ENCODE measurements around the gene ZNF729. TPM values are rescaled to one million over a fixed set of nuclear protein-coding genes. Genes with fewer than 3 reads are reported as not detected.

The ZNF729 gene
- total RNA-seq, 1 experiment from 2014 or later = not detected

- Histone ChIP-seq H3K79me2 (ENCODE audit: insufficient read depth, low read length) (no peaks in the 10 kb centered on the region), H3K9ac (ENCODE audit: extremely low read depth, insufficient read length, low read length) (no peak overlapping the region), H3K14ac (ENCODE audit: insufficient read depth, low read length) (no peak overlapping the region), H4K91ac (ENCODE audit: insufficient read length, low read depth, low read length) (no peak overlapping the region), H2BK5ac (ENCODE audit: insufficient read length, low read length) (no peak overlapping the region), H3K4me2 (ENCODE audit: insufficient read depth, insufficient read length, low read length) (no peak overlapping the region), H3K79me1 (ENCODE audit: insufficient read depth, low read depth, low read length, poor library complexity, severe bottlenecking) (no peaks in the 10 kb centered on the region), H3K27me3 (ENCODE audit: insufficient read depth, low read length) (no peaks in the 10 kb centered on the region), H4K8ac (replicated peaks; ENCODE audit: insufficient read length, low read depth, low read length) (no peak overlapping the region), H3K56ac (ENCODE audit: insufficient read length, low read depth, low read length) (no peak overlapping the region), H2AK5ac (ENCODE audit: insufficient read length, low read length) (no peak overlapping the region), H3K23me2 (ENCODE audit: insufficient read length, low read depth, low read length, poor library complexity, severe bottlenecking) (no peaks in the 10 kb centered on the region), H4K5ac (ENCODE audit: insufficient read length, low read depth, low read length) (no peak overlapping the region), H4K20me1 (ENCODE audit: control insufficient read depth, insufficient read depth, insufficient read length) (no peaks in the 10 kb centered on the region), H2BK12ac (ENCODE audit: insufficient read length, low read depth, low read length) (no peak overlapping the region), H3T11ph (ENCODE audit: low read length) (no peak overlapping the region), H3K23ac (ENCODE audit: insufficient read length, low read depth, low read length) (no peak overlapping the region), H3K18ac (ENCODE audit: insufficient read length, low read depth, low read length) (no peak overlapping the region), H3K4me1 (ENCODE audit: insufficient read depth, low read length) (no peaks in the 10 kb centered on the region), H2AFZ (ENCODE audit: low read length) (no peak overlapping the region), H2BK20ac (ENCODE audit: low read depth, low read length, poor library complexity, severe bottlenecking) (no peak overlapping the region), H2BK15ac (ENCODE audit: low read depth, low read length) (no peak overlapping the region), H3K27ac (ENCODE audit: insufficient read length, low read depth, low read length) (no peak overlapping the region), H3K9me3 (ENCODE audit: control insufficient read depth, low read depth, low read length) (peaks cover 91% of the 10 kb centered on the region), H3K4ac (ENCODE audit: low read depth, low read length) (no peak overlapping the region), H2BK120ac (ENCODE audit: low read depth, low read length, poor library complexity, severe bottlenecking) (no peak overlapping the region)
- no CpG with 5 or more reads among the region's 2 CpGs for WGBS (ENCODE audit: extremely low coverage, insufficient read length, low lambda C conversion rate)
- DNase-seq = no peak
- TF ChIP-seq, protein P1, sequence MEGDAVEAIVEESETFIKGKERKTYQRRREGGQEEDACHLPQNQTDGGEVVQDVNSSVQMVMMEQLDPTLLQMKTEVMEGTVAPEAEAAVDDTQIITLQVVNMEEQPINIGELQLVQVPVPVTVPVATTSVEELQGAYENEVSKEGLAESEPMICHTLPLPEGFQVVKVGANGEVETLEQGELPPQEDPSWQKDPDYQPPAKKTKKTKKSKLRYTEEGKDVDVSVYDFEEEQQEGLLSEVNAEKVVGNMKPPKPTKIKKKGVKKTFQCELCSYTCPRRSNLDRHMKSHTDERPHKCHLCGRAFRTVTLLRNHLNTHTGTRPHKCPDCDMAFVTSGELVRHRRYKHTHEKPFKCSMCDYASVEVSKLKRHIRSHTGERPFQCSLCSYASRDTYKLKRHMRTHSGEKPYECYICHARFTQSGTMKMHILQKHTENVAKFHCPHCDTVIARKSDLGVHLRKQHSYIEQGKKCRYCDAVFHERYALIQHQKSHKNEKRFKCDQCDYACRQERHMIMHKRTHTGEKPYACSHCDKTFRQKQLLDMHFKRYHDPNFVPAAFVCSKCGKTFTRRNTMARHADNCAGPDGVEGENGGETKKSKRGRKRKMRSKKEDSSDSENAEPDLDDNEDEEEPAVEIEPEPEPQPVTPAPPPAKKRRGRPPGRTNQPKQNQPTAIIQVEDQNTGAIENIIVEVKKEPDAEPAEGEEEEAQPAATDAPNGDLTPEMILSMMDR (conservative IDR thresholded peaks at IDR 0.05) = no peak
- no peak overlapping the region for H3K27ac Mint-ChIP-seq
- peaks cover 88 to 94% of the 10 kb centered on the region in 2 experiments for H3K9me3 Mint-ChIP-seq
- H3K4me3 Mint-ChIP-seq = no peak overlapping the region
- H3K36me3 Mint-ChIP-seq (ENCODE audit: insufficient read depth in 1 of 3, low read depth in 3 of 3) = peaks cover 4 to 32% (median 14%) of the 10 kb centered on the region in 3 experiments; a peak in 5 of 7 replicates
- no peaks in the 10 kb centered on the region for H3K27me3 Mint-ChIP-seq (ENCODE audit: low read depth)
- no peaks in the 10 kb centered on the region for H3K4me1 Mint-ChIP-seq
Observed at GRCh38 chr19:22257381-22257780, 28.9 kb upstream of the ZNF729 start.

Data from H9 (cell line).